EH (cell line): Measurements from ENCODE around the gene CD164L2.
"Not testable (repeated sequence)": the region's sequence is repeated elsewhere in the genome, so short reads cannot be mapped to it uniquely, and the experiment has no call there.

Experiments
- DNase-seq: peaks from one replicate; pipeline ENCODE4 v3.0.0-alpha.2; 2015; ENCODE audit warnings: low read depth

Gene CD164L2

GRCh38 chr1:27383039-27383605 is at the start of gene CD164L2:
TSS of gene CD164L2 (minus strand) at chr1:27383333. CDS start at chr1:27383239, 94 bp downstream.
- DNase-seq: no peak

GRCh38 chr1:27432725-27433124 is 49.6 kb upstream of the CD164L2 start:
- DNase-seq: not testable (repeated sequence)

GRCh38 chr1:27431601-27431940 is 48.4 kb upstream of the CD164L2 start:
- DNase-seq: no peak

GRCh38 chr1:27430903-27431600 is 47.9 kb upstream of the CD164L2 start:
- peak; percentile 31 for DNase-seq

DNA sequence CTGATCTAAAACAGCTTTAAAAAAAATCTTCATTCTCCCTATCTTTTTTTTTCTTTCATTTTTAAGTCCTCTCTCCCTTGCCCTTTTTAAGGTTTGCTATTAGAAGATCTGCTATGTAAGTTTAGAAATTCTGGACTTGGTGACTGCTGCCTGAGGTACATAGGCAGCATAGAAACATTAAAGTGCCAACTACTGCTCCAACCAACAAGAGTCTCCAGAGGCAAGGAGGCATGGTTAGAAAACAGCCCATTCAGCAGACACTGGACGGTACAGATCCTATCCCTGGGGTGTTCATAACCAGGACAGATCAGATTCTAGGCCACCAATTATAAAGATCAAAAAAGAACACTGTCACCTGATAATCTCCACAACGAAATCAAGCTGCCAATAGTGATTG is 45.9 kb upstream of the CD164L2 start:
- DNase-seq: no peak

GRCh38 chr1:27428316-27429028 is 45.3 kb upstream of the CD164L2 start:
- DNase-seq: peak; percentile 48

DNA sequence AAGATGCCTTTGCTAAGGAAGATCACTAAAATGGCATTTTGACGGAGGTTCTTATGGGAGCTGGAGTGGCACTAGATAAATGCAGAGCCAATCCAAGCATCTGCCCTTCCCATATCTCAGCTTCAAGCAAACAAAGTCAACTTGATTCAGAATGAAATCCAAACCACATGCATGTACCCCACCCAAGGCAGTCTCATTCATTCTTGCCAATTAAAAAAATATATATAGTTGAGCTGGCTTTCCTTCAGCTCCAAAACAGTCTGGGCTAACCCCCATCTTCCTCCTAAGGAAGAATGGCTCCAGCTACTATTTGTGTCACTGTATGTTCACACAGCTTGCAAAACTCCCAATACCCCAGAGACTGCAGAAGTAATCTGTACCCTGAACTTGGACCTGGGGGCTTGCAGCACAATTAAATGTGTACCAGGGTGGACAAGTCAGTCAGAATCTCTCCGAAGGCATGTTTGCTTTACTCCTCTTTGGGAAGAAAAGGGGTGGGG is 44.7 kb upstream of the CD164L2 start:
- peak; percentile 12 for DNase-seq

DNA sequence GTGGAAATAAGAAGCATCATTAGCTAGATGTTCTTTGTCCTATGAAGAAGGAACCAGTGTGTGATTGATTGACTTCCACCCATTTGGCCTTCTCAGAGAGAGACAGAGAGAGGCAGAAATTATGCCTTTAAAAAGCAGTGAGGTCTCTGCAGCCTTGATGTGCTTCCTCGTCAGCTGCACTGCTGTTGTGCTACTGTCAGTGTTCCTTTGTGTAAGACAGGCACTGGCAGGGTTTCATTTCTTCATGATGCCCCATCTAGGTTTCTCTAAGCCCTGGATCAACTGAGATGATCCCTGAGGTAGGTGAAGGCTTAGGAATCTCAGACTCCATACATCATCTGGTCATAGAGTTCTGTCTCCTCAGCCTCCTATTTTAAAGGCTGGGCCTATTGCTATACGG is 44.2 kb upstream of the CD164L2 start:
- DNase-seq: no peak

GRCh38 chr1:27423709-27424108 is 40.6 kb upstream of the CD164L2 start:
- no peak for DNase-seq

DNA sequence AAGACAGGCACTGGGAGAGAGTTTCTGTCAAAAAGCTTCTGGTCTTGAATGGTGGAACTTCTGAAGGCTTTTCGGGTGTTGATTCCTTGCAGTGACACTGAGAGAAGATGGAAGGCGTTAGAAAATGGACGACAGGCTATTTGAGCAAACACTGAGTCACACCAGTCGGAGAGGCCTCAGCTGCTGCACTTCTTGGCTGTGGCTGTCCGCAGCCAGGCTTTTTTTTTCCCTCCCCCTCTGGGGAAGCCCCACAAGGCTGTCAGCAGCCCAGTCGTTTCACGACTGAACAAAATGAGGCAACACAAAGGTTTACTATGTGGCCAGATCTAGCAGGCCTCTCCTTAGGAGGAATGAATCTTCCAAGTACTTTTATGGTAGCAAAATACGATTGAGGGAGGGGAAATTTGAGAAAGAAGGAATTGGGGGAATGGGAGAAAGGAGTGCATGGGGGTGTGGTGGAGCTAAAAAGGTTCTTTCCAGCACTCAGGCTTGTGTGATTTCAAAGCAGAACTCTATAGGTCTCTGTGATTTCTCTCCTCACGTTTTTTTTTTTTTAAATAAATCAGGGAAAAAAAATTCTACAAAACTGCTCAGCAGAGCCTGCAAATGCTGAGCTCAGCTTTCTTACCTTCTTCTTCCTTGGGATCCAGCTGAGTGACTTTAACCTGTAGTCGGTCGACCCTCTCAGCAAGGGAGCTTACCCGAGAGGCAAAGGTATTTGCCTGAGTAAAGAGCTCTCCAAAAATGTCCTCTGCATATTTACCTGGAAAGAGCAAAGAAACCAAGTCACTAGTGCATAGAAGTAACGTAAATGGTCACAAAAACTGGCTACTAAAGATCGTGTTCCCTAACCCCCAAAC is 35.4 kb upstream of the CD164L2 start:
- peak; percentile 96 for DNase-seq

DNA sequence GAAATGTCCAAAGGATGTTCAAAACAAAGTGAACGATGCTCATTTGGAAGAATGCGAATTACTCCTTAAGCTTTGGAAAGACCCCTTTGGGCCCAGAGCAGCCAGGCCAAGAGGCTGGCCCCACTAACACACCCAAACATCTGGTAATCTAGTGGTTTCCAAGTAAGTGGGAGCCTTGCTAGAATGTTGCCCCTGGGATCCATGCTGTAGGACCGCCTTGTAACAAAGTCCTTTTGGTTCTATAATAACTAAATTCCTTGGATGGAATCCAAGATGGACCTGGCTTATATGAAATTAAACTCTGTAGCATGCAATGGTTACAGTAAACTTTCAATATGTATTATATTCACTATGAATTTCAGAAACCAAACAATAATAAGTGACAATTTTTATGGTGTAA is 34.6 kb upstream of the CD164L2 start:
- no peak for DNase-seq

DNA sequence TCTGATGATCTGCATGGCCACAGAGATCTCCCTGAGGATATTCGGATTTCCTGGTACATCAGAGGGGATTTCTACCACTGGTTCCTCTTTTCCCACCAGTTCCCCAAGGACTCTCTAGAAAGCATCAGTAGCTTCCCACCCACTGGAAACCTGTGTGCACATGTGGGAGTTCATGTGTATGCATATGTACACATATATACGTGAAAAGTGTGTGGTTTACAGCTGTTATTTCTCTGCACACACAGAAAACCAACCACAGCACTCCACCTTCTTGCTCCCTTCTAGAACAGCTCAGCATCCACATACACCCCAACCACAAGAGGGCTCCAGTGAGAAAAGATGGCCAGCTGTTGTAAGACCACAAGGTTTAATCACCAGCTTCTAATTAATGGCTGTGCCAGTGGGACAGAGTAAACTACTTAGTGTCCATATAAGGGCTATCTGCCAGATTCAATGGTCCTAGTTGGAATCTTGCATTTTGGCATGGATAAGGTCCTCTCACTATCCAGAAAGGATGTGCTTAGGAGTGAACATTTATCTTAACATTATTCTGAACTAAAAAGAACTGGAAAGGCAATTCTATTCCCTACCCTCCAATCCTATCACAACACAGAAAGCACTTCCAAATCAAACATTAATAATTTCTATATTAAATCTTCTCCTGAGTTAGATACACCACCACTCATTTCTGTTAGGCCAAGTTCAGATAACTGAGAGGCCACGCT is 33.4 kb upstream of the CD164L2 start:
- peak; percentile 82 for DNase-seq

- no peak for DNase-seq
Observed at GRCh38 chr1:27414091-27414490, 31.0 kb upstream of the CD164L2 start.

DNA sequence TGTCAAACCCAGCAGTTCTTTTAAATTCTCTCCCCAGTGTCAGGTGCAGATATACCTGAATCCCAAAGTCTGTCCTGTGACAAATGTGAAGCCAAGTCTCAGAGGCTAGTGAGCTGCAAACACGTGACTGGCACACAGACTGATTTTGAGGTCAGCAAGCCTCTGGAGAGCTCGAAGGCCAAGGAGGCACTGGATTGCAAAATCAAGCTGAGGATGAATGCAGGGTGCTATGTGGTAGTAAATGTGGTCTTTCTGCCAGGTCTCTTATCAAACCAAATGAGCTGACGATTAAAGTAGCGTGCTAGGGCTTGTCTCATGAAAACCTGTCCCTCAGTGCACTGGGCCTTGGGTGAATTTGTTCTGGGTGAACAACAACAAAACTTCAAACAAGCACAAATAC is 29.9 kb upstream of the CD164L2 start:
- DNase-seq: no peak

DNA sequence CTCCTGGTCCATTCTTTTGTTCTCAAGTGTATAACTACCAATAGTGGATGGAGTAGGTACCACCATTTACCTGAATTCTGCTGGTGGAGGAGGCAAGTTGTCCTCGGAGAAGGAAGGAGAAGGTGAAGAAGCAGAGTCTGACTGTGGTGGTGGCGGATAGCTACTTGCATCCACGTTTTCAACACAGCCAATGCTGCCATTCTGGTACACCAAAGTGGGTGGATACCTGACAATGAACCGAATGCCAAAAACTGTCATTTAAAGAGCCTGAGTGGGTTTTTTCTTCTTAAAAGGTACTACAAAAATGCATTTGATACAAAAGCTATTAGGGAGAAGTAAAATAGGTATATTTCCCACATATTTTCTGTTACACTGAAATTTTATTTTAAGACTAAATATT is 29.4 kb upstream of the CD164L2 start:
- DNase-seq: no peak

GRCh38 chr1:27410709-27411108 is 27.6 kb upstream of the CD164L2 start:
- no peak for DNase-seq

DNA sequence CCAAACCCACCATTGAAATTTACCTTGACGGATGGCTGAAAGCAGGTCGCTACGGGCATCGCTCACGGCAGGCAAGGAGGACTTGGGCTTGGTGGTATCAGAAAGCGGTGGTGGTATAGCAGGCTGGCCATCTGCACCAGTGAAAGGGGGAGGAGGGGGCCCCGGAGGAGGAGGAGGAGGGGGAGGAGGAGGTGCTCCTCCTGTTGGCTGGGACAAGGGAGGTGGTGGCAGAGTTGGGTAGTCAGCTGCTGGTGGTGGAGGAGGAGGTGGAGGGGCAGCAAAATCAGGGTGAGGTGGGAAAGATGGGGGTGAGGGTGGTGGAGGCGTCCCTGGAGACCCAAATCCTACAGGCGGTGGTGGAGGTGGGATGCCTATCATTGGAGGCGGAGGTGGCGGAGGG is 26.5 kb upstream of the CD164L2 start:
- no peak for DNase-seq

DNA sequence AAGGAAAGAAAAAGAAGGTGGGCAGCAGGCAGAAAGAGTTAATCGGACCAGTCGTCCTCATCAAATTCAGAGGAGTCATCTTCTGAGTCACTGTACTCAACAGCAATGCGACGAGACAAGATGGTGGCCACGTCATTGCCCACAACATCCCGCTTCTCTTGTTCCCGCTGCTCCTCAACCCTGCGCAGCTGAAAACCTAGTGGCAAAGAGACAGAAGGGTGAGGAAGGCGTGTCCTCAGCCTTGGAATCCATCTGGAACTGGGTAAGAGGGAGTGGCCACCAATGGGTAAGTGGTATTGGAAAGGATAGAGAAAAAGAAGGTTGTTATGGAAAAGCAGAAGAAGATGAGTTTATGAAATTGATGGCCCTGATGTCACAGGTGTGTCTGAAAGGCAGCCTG is 25.0 kb upstream of the CD164L2 start:
- no peak for DNase-seq

DNA sequence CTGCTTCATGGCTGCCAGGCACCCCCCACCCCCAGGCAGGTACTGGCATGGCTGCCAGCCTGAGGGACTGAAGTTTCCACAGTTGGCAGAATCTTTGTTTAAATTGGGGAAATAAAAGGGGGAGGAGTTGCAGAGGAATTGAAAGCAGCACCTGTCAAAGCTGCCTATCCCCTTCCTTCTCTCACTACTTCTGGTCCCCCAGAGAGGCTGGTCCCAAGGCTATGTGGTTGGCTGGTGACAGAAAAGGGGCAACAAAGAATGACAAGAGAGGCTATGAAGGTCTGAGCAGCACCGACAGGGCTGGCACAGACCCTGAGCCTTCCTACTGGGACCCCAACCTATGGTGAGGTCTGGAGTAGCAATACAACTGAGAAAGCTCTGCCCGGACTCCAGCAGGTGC is 23.7 kb upstream of the CD164L2 start:
- DNase-seq: not testable (repeated sequence)

GRCh38 chr1:27406362-27406680 is 23.2 kb upstream of the CD164L2 start:
- DNase-seq: no peak

- DNase-seq: not testable (repeated sequence)
Observed at GRCh38 chr1:27405598-27406361, 22.6 kb upstream of the CD164L2 start.
